Measurements from ENCODE around the gene RSAD2.
"Not testable (repeated sequence)": the region's sequence is repeated elsewhere in the genome, so short reads cannot be mapped to it uniquely, and the experiment has no call there.

RSAD2 gene

GRCh38 chr2:6864923-6865345 lies 12.6 kb upstream of the RSAD2 start:
- DNase-seq, result no peak

DNA sequence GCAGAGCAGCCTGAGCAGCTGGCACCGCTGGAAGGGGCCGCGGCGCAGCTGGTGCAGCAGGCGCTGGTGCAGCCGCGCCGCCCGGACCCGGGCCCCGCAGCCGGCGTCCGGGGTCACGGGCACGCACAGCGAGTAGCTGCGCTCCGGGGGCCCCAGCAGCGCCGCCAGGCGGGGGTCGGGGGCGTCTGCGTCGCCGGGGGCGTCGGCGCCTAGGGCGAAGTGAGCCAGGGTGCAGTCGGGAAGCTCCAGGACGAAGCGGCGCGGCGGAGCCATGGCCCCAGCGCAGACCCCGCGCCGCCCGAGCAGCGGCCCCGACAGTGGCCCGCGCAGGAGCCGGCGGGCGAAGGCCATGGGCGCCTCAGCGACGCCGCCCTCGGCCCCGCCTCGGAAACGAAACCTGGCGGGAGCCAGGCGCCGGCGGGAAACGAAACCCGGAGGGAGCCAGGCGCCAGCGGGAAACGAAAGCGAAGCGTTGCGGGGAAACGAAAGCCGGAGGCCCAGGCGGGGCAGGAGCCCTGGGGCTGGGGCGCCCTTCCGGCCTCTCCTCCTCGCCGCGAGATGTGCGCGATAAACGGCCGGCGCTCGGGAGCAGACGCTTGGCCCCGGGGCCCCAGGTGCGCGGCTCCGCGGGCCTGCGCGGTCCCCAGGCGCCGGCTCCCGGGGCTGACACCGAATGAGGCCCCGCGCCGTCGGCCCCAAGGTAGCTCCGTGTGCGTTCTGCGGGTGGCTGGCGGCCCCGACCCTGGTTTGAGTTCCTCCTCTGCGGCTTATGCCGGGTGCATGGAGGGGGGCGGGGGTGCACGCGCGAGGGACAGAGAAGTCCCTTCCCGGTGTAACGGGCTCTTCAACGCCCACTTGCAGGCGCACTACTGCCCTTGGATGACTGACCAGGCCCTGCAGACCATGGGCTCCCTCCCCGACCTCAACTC lies 12.0 kb upstream of the RSAD2 start, which contains the start of gene CMPK2:
TSS of gene CMPK2 (minus strand) at position 562 of the 929 bp plus-strand sequence. CDS start at position 351, 211 bp downstream.
- DNase-seq, result peak; percentile 85

DNA sequence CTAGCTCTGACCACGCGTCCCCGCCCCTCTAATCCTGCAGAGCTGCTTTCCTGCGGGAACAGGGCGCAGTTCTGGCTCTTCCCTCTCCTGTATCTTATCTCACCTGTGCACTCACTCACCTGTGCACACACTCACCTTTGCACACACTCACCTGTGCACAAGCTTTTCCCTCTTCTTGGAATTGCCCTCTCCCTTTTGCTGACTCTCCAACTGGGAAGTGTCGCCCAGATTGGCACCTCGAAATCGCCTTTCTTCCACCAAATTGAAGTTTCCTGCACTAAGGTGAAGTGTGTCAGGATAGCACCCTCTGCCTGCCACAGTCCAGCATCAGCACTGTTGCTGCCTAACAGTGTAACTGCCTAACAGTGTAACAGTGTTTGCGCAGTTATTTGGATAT lies 11.3 kb upstream of the RSAD2 start:
- DNase-seq, result peak; percentile 36

GRCh38 chr2:6866982-6867381 lies 10.6 kb upstream of the RSAD2 start:
- no peak for DNase-seq

- DNase-seq, result no peak
These were observed 5.2 kb upstream of the RSAD2 start for GRCh38 chr2:6872394-6872793.

DNA sequence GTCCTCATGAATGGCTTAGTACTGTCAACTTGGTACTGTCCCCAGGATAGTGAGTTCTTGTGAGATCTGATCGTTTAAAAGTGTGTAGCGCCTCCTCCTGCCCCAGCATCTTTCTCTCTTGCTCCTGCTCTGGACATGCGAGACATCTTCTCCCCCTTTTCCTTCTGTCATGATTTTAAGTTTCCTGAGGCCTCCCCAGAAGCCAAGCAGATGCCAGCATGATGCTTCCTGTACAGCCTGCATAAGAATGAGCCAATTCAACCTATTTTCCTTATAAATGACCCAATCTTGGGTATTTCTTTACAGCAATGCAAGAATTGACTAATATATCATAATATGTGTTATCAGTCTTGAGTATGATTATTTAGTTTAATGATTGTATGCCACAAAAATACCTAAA lies 3.5 kb upstream of the RSAD2 start:
- no peak for DNase-seq

- DNase-seq, result no peak
These were observed 1.3 kb upstream of the RSAD2 start for GRCh38 chr2:6876309-6876708.

GRCh38 chr2:6878549-6878948 lies 972 bp downstream of the RSAD2 start:
- DNase-seq, result no peak

- DNase-seq, result no peak
These were observed 1.4 kb downstream of the RSAD2 start for GRCh38 chr2:6879011-6879410.

- no peak for DNase-seq
These were observed 2.7 kb downstream of the RSAD2 start for GRCh38 chr2:6880200-6880733.

GRCh38 chr2:6881046-6881445 lies 3.5 kb downstream of the RSAD2 start:
- DNase-seq, result no peak

DNA sequence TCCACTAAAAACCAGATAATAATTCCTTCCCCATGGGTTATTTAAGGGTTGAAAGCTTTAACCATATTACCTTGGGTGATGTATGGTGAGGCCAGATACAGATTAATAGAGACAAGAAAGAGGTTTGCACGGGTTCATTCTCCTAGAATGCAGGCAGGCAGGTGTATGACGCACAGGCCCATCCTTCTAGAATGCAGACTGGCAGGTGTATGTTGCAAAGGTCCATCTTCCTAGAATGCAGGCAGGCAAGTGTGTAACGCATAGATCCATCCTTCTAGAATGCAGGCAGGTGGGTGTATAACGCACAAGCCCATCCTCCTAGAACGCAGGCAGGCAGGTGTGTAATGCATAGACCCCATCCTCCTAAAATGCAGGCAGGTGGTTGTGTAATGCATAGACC lies 3.9 kb downstream of the RSAD2 start:
- no peak for DNase-seq

GRCh38 chr2:6883448-6884122 lies 6.0 kb downstream of the RSAD2 start:
- no peak for DNase-seq

DNA sequence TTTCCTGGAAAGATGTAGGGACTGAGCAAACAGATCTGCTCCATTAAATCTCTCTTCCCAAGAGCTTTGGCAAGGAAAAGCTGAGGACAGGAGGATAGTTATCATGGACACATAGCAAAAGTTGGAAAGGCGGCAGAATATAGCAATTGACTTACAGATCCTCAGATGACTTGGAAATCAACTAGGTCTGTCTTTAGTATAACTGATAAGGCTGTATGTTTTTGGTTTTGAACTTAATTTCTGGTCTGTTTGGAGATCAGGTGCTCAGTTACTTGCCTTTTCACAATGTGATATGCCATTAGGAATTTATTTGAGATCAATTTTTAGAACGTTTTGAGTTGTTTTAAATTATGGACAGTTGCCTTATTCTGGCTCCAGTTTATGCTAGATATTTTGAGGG lies 8.0 kb downstream of the RSAD2 start:
- DNase-seq, result no peak

DNA sequence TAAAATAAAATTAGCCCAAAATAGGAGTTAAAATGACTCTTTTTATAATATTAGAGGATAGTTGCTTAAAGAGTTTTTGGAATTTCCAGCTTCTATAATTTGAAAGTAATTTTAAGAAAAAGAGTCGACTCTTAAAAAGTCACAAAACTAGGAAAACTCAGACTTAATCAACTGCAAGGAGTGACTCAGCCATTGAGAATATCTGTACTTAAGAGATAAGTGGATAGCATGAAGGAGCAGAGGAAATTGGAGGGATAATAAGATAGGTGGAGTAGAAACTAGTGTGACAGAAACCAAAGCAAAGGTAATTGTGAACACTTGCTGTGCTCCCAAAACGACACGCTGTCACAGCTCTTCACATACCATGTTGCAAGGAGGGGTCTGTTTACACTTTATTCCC lies 8.4 kb downstream of the RSAD2 start:
- DNase-seq, result no peak

- no peak for DNase-seq
These were observed 10.2 kb downstream of the RSAD2 start for GRCh38 chr2:6887751-6888192.

GRCh38 chr2:6888724-6889123 lies 11.1 kb downstream of the RSAD2 start:
- no peak for DNase-seq

DNA sequence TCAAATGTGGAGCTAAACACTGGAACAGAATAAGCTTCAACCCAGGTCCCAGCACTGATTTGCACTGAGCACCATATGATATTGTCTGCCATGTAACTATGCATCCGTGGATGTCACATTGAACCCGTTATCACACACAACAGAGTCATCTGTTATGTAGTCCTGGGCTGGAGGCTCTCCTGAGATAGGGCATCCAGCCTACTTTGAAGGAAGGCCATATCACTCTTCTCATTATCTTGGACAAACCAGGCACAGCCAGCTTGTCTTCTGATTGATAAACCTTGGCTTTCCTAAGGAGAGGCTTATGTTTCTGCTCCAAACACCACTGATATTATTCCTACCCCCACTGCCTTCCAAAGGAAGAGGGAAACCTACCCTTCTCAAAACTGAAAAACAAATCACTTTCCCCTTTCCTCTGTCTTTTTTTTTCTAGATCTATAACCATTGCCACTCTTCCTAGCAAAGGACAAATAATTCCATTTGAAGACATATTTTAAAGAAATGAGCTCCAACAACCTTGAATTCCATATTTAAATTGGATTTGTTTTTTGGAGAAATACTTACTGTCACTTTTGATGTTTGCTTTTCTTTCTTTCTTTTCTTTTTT lies 16.4 kb downstream of the RSAD2 start:
- no peak for DNase-seq

DNA sequence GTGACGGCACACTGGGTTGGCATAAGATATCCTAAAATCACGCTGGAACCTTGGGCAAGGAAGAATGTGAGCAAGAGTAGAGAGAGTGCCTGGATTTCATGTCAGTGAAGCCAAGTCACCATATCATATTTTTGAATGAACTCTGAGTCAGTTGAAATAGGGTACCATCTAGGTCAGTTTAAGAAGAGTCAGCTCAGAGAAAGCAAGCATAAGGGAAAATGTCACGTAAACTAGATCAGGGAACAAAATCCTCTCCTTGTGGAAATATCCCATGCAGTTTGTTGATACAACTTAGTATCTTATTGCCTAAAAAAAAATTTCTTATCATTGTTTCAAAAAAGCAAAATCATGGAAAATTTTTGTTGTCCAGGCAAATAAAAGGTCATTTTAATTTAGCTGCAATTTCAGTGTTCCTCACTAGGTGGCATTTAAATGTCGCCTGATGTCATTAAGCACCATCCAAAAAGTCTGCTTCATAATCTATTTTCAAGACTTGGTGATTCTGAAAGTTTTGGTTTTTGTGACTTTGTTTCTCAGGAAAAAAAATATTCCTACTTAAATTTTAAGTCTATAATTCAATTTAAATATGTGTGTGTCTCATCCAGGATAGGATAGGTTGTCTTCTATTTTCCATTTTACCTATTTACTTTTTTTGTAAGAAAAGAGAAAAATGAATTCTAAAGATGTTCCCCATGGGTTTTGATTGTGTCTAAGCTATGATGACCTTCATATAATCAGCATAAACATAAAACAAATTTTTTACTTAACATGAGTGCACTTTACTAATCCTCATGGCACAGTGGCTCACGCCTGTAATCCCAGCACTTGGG lies 19.6 kb downstream of the RSAD2 start:
- no peak for DNase-seq

DNA sequence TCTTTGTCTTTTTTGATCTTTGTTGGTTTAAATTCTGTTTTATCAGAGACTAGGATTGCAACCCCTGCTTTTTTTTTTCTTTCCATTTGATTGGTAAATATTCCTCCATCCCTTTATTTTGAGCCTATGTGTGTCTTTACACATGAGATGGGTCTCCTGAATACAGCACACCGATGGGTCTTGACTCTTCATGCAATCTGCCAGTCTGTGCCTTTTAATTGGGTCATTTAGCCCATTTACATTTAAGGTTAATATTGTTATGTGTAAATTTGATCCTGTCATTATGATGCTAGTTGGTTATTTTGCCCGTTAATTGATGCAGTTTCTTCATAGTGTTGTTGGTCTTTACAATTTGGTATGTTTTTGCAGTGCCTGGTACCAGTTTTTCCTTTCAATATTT lies 25.0 kb downstream of the RSAD2 start:
- DNase-seq, result not testable (repeated sequence)

- DNase-seq, result no peak
These were observed 28.1 kb downstream of the RSAD2 start for GRCh38 chr2:6905668-6906067.

GRCh38 chr2:6906165-6906741 lies 28.7 kb downstream of the RSAD2 start:
- no peak for DNase-seq
